WERI-Rb-1 (cell line): ENCODE data around the gene COX14.
"Not testable (repeated sequence)": the region's sequence is repeated elsewhere in the genome, so short reads cannot be mapped to it uniquely, and the experiment has no call there.

Experiments
- DNase-seq: peaks from one replicate; pipeline ENCODE4 v3.0.0-alpha.2; 2020
- H3K27ac ChIP-seq: fragments of 250-450 bp; sonication (Bioruptor Pico); 2 replicates; pipeline ENCODE4 v1.5.1; 2020; ENCODE audit warnings: mild to moderate bottlenecking, moderate library complexity
- H3K27me3 ChIP-seq: fragments of 250-450 bp; sonication (Bioruptor Pico); 2 replicates; pipeline ENCODE4 v1.5.1; 2021; ENCODE audit warnings: mild to moderate bottlenecking, low read depth, moderate library complexity; ENCODE audit not compliant: insufficient read depth, severe bottlenecking
- H3K36me3 ChIP-seq: fragments of 250-450 bp; sonication (Bioruptor Pico); 2 replicates; pipeline ENCODE4 v1.5.1; 2020; ENCODE audit warnings: mild to moderate bottlenecking, moderate library complexity
- H3K4me3 ChIP-seq: 2 replicates; pipeline ENCODE4 v1.5.1; 2011; ENCODE audit warnings: low read depth, mild to moderate bottlenecking, control low read depth, low read length
- H3K9me3 ChIP-seq: fragments of 250-450 bp; sonication (Bioruptor Pico); 2 replicates; pipeline ENCODE4 v1.5.1; 2021; ENCODE audit warnings: mild to moderate bottlenecking, moderate library complexity; ENCODE audit not compliant: severe bottlenecking
- TF ChIP-seq, protein P1 (sequence below): IDR thresholded peaks from 2 replicates; pipeline ENCODE4 v1.5.1; 2011; ENCODE audit warnings: low read depth, mild to moderate bottlenecking, control low read depth, inconsistent platforms, low read length

Gene COX14

DNA sequence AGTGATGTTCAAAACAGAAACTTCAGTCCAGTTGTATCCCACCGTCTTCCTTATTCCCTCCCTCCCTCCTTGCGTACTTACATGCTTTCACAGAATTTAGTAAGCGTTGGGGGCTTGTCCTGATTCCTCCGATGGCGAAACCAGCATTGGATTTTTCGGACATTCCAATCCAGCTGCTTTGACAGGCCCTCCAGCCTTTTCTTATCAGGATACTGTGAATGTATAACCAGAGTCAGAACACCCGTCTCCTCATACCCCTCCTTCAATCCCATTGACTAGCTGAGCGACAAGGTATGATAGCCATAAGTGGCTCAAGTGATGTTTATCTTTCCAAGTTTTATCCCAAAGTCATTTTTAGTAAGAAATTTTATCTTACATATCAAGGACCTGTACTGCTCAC is 31.0 kb downstream of the COX14 start:
- Histone ChIP-seq H3K4me3 (no peak overlapping the region), H3K36me3 (peaks cover 37% of the 10 kb centered on the region), H3K27me3 (no peaks in the 10 kb centered on the region), H3K27ac (no peak overlapping the region), H3K9me3 (no peaks in the 10 kb centered on the region)
- DNase-seq: no peak
- TF ChIP-seq, protein P1, sequence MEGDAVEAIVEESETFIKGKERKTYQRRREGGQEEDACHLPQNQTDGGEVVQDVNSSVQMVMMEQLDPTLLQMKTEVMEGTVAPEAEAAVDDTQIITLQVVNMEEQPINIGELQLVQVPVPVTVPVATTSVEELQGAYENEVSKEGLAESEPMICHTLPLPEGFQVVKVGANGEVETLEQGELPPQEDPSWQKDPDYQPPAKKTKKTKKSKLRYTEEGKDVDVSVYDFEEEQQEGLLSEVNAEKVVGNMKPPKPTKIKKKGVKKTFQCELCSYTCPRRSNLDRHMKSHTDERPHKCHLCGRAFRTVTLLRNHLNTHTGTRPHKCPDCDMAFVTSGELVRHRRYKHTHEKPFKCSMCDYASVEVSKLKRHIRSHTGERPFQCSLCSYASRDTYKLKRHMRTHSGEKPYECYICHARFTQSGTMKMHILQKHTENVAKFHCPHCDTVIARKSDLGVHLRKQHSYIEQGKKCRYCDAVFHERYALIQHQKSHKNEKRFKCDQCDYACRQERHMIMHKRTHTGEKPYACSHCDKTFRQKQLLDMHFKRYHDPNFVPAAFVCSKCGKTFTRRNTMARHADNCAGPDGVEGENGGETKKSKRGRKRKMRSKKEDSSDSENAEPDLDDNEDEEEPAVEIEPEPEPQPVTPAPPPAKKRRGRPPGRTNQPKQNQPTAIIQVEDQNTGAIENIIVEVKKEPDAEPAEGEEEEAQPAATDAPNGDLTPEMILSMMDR: no peak

DNA sequence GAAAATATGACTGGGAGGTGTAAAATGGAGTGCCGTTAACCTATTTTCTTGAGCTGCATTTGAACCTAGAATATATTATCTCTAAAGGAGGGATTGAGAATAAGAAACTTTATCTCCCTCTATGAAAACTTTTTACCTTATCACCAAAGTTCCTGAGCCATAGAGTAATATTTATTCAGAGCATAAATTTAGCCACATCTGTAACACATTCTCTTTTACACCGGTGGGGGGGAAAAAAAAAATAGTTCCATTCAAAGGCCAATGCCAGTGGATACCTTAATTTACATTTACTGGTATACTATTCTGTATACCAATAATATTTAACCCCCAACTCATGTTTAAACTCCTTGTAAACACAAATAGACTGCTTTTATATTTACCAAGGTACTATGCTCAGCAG is 33.4 kb downstream of the COX14 start:
- H3K9me3 ChIP-seq: no peaks in the 10 kb centered on the region
- no peak for DNase-seq
- no peak overlapping the region for H3K4me3 ChIP-seq
- TF ChIP-seq, protein P1: no peak
- H3K27me3 ChIP-seq: no peaks in the 10 kb centered on the region
- H3K27ac ChIP-seq: no peak overlapping the region
- peaks cover 24% of the 10 kb centered on the region for H3K36me3 ChIP-seq

DNA sequence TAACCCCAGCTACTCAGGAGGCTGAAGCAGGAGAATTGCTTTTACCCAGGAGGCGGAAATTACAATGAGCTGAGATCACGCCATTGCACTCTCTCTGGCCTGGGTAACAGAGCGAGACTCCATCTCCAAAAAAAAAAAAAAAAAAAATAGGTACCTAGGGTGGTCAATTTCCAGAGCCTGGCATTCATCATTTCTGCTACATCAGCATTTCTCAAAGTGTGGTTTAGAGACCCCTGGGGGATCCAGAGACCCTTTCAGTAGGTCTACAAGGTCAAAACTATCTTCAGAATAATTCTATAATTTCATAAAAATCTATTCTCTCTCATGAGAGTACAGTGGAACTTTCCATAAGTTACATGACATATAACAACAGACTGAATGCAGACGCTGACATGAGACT is 35.2 kb downstream of the COX14 start:
- no peaks in the 10 kb centered on the region for H3K9me3 ChIP-seq
- H3K4me3 ChIP-seq: no peak overlapping the region
- no peaks in the 10 kb centered on the region for H3K27me3 ChIP-seq
- no peak overlapping the region for H3K27ac ChIP-seq
- peaks cover 12% of the 10 kb centered on the region; the same call in 1 of the 2 replicates for H3K36me3 ChIP-seq
- DNase-seq: no peak
- TF ChIP-seq, protein P1: no peak

DNA sequence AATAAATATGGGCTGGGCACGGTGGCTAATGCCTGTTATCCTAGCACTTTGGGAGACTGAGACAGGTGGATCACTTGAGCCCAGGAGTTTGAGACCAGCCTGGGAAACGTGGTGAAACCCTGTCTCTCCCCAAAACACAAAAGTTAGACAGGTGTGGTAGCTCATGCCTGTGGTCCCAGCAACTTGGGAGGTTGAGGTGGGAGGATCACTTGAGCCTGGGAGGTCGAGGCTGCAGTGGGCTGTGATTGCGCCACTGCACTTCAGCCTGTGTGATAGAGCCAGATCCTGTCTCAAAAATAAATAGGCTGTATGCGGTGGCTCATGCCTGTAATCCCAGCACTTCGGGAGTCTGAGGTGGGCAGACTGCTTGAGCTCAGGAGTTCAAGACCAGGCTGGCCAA is 36.0 kb downstream of the COX14 start:
- H3K27ac ChIP-seq: not testable (repeated sequence)

DNA sequence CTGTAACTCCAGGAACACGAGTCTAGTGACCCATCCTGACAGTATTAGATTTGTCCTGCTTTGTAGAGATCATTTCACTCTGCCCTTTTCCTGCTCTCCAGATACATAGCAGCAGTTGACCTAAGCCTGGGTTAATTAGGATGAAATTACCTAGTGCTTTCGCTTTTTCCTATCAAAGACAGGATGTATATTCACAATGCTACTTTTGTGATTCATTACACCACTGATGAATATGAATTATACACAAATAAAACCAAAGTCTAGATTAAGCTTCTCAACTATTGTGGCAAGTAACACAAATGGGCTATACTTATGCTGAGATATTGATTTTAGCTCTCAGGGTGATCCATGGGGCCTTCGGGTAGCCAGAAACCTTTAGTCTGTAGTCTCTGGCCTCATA is 37.3 kb downstream of the COX14 start:
- H3K36me3 ChIP-seq: peaks cover 3% of the 10 kb centered on the region; the same call in 1 of the 2 replicates
- no peaks in the 10 kb centered on the region for H3K9me3 ChIP-seq
- H3K27ac ChIP-seq: no peak overlapping the region
- no peak overlapping the region for H3K4me3 ChIP-seq
- no peak for DNase-seq
- TF ChIP-seq, protein P1: no peak
- H3K27me3 ChIP-seq: no peaks in the 10 kb centered on the region

More for the DNA sequence above, 36.0 kb downstream of the COX14 start:
- H3K4me3 ChIP-seq, DNase-seq, H3K9me3 ChIP-seq, H3K36me3 ChIP-seq, H3K27me3 ChIP-seq: not testable (repeated sequence)

DNA sequence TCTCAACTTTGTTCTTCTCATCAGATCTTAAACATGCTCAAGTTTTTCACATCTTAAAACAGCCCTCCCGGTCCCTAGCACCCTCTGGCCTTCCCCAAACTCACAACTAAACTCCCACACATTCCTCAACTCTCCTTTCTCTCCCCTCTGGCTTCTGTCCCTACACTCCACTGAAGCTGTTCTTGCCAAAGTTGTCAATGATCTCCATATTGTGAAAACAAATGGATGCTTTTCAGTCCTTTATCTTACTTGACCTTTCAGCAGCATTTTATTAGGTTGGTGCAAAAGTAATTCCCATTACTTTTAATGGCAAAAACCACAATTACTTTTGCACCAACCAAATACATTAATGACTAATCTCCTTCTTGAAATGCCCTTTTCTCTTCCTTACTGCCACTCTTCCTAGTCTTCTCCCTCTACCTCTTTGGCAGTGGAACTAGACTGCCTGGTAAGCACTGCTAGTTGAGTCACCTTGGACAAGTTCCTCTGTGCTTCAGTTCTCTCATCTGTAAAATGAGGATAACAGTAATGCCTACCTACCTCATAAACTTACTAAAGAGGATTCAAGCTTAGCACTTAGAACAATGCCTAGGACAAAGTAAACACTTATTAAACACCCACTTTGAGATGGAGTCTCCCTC is 39.1 kb downstream of the COX14 start:
- TF ChIP-seq, protein P1: no peak
- no peaks in the 10 kb centered on the region for H3K9me3 ChIP-seq
- DNase-seq: no peak
- H3K4me3 ChIP-seq: no peak overlapping the region
- H3K27me3 ChIP-seq: no peaks in the 10 kb centered on the region
- no peaks in the 10 kb centered on the region for H3K36me3 ChIP-seq
- H3K27ac ChIP-seq: no peak overlapping the region

DNA sequence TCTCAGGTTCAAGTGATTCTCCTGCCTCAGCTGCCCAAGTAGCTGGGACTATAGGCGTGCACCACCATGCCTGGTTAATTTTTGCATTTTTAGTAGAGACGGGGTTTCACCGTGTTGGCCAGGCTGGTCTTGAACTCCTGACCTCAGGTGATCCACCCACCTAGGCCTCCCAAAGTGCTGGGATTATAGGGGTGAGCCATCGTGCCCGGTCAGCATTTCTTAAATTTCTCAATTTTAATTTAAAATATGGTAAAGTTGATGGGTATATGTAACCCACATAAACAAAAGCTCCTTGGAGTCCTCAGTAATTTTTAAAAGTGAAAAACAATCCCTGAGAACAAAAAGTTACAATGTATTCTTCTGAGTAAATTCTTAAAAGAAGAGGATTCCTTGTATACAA is 42.9 kb downstream of the COX14 start:
- not testable (repeated sequence) for H3K36me3 ChIP-seq, DNase-seq, H3K27ac ChIP-seq, H3K27me3 ChIP-seq, H3K9me3 ChIP-seq, H3K4me3 ChIP-seq
